ENCODE results near the gene ABR. TPM values are rescaled to one million over a fixed set of nuclear protein-coding genes. Genes with fewer than 3 reads are reported as not detected.

Gene ABR
- 10.9 and 12.4 TPM in 2 replicates for total RNA-seq (2016; rRNA removed; fragmentation: Illumina TruSeq; extraction: Trizol)
- 5.9 and 7.8 TPM in 2 replicates for total RNA-seq (2016; cell fraction: cytosol; rRNA removed; fragmentation: Illumina TruSeq; extraction: Trizol; ENCODE audit: low read depth)
- total RNA-seq (2016; cell fraction: insoluble cytoplasmic fraction; rRNA removed; fragmentation: Illumina TruSeq; extraction: Trizol) = 9.1 and 11.6 TPM in 2 replicates
- 9.3 and 10.5 TPM in 2 replicates for total RNA-seq (2016; cell fraction: membrane; rRNA removed; fragmentation: Illumina TruSeq; extraction: Trizol)
- 8.0 and 11.0 TPM in 2 replicates for total RNA-seq (2016; cell fraction: nucleus; rRNA removed; fragmentation: Illumina TruSeq; extraction: Trizol)
- polyA plus RNA-seq (2011; rRNA removed) = 40.4 TPM in 2 replicates
- polyA plus RNA-seq (2011; cell fraction: cytosol; rRNA removed) = 13.2 and 21.6 TPM in 2 replicates
- polyA plus RNA-seq (2011; cell fraction: nucleus; rRNA removed) = 68.7 and 98.6 TPM in 2 replicates
- 10.2 and 11.3 TPM in 2 replicates for polyA plus RNA-seq (2012)
- polyA plus RNA-seq (2016; cell fraction: cytosol; fragmentation: Illumina TruSeq; extraction: Trizol; ENCODE audit: low read depth) = 0.85 and 1.1 TPM in 2 replicates
- 8.6 and 11.0 TPM in 2 replicates for polyA plus RNA-seq (2016; cell fraction: insoluble cytoplasmic fraction; fragmentation: Illumina TruSeq; extraction: Trizol; ENCODE audit: low read depth)
- polyA plus RNA-seq (2016; cell fraction: membrane; fragmentation: Illumina TruSeq; extraction: Trizol; ENCODE audit: low read depth) = 2.9 and 3.5 TPM in 2 replicates
- 18.8 and 21.3 TPM in 2 replicates for polyA plus RNA-seq (2016; cell fraction: nucleus; fragmentation: Illumina TruSeq; extraction: Trizol; ENCODE audit: insufficient read depth, low read depth)
- polyA minus RNA-seq (2011; rRNA and poly(A)+ RNA removed; ENCODE audit: low replicate concordance) = 37.5 and 62.6 TPM in 2 replicates
- polyA minus RNA-seq (2011; cell fraction: cytosol; rRNA and poly(A)+ RNA removed) = 19.0 and 21.4 TPM in 2 replicates
- polyA minus RNA-seq (2011; cell fraction: nucleus; rRNA and poly(A)+ RNA removed) = 24.5 and 24.6 TPM in 2 replicates
- Bru-seq, nascent RNA = percentile 36 among the genes with signal in this experiment
- BruChase-seq, experiment 1, labeled RNA remaining after a 6-hour chase = percentile 46 among the genes with signal in this experiment
- BruChase-seq, experiment 2, labeled RNA remaining after a 2-hour chase = percentile 40 among the genes with signal in this experiment
- long read RNA-seq, experiment 1, partial matches to known transcripts = 1 of 5 reads
- long read RNA-seq, experiment 1, other reads (novel, unspliced or antisense) = 4 of 5 reads
- long read RNA-seq, experiment 2, transcript ABR-201 (22 exons, 2,673 nt) = major isoform, 12 of 43 reads
- long read RNA-seq, experiment 2, partial matches to known transcripts = 12 of 43 reads
- long read RNA-seq, experiment 2, other reads (novel, unspliced or antisense) = 19 of 43 reads

DNA sequence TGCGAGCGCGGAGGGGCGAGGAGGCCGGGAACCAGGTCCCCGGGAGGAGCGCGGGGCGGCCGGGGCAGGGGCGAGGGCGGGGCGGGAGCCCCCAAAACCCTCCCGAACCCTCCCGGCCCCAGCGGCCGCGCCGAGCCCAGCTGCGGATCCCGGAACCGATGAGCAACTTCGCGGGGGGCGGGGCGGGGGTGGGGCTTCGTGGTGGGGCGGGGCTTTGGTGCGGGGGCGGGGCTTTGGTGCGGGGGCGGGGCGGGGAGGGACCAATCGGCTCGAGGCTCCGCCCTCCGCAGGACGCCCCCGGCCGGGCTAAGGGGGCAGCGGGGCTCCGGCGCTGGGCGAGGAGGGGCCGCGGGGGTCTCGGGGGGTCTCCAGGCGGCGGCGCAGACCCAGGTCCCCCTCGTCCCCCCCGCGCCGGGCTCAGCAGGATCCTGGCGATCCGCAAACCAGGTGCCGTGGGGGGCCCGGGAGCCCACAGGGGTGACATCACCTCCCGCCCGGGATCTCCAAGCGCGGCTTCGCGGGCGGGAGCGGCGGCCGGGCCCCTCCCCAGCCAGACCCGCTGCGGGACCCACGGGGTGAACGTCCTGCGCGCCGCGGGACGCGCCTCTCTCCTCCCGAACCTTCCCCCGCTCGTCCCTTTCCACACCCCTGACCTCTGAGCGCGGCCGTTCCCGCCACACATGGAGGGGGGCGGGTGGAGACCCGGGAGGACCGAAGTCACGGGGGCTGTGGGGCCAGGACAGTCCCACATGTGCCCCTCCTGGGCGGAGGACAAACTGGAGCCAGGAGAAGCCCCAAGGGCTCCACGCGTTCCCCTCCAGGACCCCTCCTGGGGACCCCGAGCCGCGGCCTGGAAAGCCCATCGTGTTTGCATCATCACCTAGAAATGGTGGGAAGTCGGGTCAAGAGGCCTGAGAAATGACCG lies at the start of gene ABR:
Gene ABR, minus strand, starts transcription at position 164 of the 925 bp plus-strand sequence. CDS start 254 bp downstream, outside the sequence.
- FAIRE-seq (no peak), ATAC-seq (no peak), DNase-seq (ENCODE audit: low spot score) (no peak)
- H3K27me3 ChIP-seq (ENCODE audit: control insufficient read depth in 1 of 2, insufficient read depth in 2 of 2, low read length in 2 of 2) = peaks cover 17 to 80% of the 10 kb centered on the region in 2 experiments
- H3K9me3 ChIP-seq (ENCODE audit: low read length) = no peaks in the 10 kb centered on the region
- no peak within 1 kb of the TSS for H3K9ac ChIP-seq (ENCODE audit: insufficient read depth, low read depth, low read length)
- no TSS peak for BruUV-seq (replicated peaks)
- H4K20me1 ChIP-seq (ENCODE audit: insufficient read depth, low read length) = no peaks in the 10 kb centered on the region
- WGBS (ENCODE audit: low lambda C conversion rate) = 37% methylated on average over 20 of the region's 98 CpGs
- H2AFZ ChIP-seq (ENCODE audit: low read length) = no peak within 1 kb of the TSS
- intact Hi-C loops (cut with micrococcal nuclease; ENCODE audit: unreplicated experiment) (no loop called here), in situ Hi-C loops (cut with HindIII; ENCODE audit: extremely low pct_ligation_motif_present, low pct_unique_long_range_greater_than_20kb) (no loop called here)
- no peak within 1 kb of the TSS for H3K27ac ChIP-seq (ENCODE audit: extremely low read length, insufficient read depth, low read length)
- no peak within 1 kb of the TSS for H3K4me2 ChIP-seq (ENCODE audit: low read depth, low read length)
- no peaks in the 10 kb centered on the region for H3K4me1 ChIP-seq (ENCODE audit: insufficient read depth, low read length)
- no peaks in the 10 kb centered on the region for H3K36me3 ChIP-seq (replicated peaks in 1 of 2; ENCODE audit: control insufficient read depth in 1 of 2, insufficient read depth in 2 of 2, low read length in 2 of 2)
- ChIA-PET POLR2A (interaction anchor here (1.0 kb wide), 1 partner anchor 65 kb away, joined by 3 read pairs; no protein-coding TSS in a partner anchor), CTCF (ENCODE audit: low intra/inter-chr PET ratio, low total read pairs) (no interaction called here)
- no peaks in the 10 kb centered on the region for H3K79me2 ChIP-seq (ENCODE audit: insufficient read depth, low read length)
- no peak within 1 kb of the TSS for H3K4me3 ChIP-seq (replicated peaks in 1 of 3; ENCODE audit: insufficient read depth in 1 of 3, low read depth in 2 of 3, low read length in 3 of 3)
- no peak for TF ChIP-seq ZNF737 (CRISPR knock-in tag; IDR thresholded peaks at IDR 0.05; ENCODE audit: borderline replicate concordance)
- TF ChIP-seq, protein P1, sequence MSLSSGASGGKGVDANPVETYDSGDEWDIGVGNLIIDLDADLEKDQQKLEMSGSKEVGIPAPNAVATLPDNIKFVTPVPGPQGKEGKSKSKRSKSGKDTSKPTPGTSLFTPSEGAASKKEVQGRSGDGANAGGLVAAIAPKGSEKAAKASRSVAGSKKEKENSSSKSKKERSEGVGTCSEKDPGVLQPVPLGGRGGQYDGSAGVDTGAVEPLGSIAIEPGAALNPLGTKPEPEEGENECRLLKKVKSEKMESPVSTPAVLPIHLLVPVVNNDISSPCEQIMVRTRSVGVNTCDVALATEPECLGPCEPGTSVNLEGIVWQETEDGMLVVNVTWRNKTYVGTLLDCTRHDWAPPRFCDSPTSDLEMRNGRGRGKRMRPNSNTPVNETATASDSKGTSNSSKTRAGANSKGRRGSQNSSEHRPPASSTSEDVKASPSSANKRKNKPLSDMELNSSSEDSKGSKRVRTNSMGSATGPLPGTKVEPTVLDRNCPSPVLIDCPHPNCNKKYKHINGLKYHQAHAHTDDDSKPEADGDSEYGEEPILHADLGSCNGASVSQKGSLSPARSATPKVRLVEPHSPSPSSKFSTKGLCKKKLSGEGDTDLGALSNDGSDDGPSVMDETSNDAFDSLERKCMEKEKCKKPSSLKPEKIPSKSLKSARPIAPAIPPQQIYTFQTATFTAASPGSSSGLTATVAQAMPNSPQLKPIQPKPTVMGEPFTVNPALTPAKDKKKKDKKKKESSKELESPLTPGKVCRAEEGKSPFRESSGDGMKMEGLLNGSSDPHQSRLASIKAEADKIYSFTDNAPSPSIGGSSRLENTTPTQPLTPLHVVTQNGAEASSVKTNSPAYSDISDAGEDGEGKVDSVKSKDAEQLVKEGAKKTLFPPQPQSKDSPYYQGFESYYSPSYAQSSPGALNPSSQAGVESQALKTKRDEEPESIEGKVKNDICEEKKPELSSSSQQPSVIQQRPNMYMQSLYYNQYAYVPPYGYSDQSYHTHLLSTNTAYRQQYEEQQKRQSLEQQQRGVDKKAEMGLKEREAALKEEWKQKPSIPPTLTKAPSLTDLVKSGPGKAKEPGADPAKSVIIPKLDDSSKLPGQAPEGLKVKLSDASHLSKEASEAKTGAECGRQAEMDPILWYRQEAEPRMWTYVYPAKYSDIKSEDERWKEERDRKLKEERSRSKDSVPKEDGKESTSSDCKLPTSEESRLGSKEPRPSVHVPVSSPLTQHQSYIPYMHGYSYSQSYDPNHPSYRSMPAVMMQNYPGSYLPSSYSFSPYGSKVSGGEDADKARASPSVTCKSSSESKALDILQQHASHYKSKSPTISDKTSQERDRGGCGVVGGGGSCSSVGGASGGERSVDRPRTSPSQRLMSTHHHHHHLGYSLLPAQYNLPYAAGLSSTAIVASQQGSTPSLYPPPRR (CRISPR knock-in tag; IDR thresholded peaks at IDR 0.05; ENCODE audit: borderline replicate concordance) = no peak
- no peak for TF ChIP-seq TOE1 (CRISPR knock-in tag; IDR thresholded peaks at IDR 0.05)
- TF ChIP-seq, protein P2, sequence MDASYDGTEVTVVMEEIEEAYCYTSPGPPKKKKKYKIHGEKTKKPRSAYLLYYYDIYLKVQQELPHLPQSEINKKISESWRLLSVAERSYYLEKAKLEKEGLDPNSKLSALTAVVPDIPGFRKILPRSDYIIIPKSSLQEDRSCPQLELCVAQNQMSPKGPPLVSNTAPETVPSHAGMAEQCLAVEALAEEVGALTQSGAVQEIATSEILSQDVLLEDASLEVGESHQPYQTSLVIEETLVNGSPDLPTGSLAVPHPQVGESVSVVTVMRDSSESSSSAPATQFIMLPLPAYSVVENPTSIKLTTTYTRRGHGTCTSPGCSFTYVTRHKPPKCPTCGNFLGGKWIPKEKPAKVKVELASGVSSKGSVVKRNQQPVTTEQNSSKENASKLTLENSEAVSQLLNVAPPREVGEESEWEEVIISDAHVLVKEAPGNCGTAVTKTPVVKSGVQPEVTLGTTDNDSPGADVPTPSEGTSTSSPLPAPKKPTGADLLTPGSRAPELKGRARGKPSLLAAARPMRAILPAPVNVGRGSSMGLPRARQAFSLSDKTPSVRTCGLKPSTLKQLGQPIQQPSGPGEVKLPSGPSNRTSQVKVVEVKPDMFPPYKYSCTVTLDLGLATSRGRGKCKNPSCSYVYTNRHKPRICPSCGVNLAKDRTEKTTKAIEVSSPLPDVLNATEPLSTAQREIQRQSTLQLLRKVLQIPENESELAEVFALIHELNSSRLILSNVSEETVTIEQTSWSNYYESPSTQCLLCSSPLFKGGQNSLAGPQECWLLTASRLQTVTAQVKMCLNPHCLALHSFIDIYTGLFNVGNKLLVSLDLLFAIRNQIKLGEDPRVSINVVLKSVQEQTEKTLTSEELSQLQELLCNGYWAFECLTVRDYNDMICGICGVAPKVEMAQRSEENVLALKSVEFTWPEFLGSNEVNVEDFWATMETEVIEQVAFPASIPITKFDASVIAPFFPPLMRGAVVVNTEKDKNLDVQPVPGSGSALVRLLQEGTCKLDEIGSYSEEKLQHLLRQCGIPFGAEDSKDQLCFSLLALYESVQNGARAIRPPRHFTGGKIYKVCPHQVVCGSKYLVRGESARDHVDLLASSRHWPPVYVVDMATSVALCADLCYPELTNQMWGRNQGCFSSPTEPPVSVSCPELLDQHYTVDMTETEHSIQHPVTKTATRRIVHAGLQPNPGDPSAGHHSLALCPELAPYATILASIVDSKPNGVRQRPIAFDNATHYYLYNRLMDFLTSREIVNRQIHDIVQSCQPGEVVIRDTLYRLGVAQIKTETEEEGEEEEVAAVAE (CRISPR knock-in tag; IDR thresholded peaks at IDR 0.05; ENCODE audit: borderline replicate concordance) = no peak
- TF ChIP-seq PHF8 (CRISPR knock-in tag; IDR thresholded peaks at IDR 0.05) = no peak
- TF ChIP-seq SALL2 (CRISPR knock-in tag; IDR thresholded peaks at IDR 0.05) = no peak
- no peak for TF ChIP-seq ZNF329 (CRISPR knock-in tag; IDR thresholded peaks at IDR 0.05; ENCODE audit: low read depth)
- TF ChIP-seq KAT7 (CRISPR knock-in tag; IDR thresholded peaks at IDR 0.05; ENCODE audit: borderline replicate concordance) = no peak
